Hindlimb muscle (tissue), 1 donor: ENCODE data around the gene BOD1L1. TPM values are rescaled to one million over a fixed set of nuclear protein-coding genes. Genes with fewer than 3 reads are reported as not detected.

Source experiments
- DNase-seq: peaks from one replicate; pipeline ENCODE4 v3.0.0-alpha.2; 2013
- polyA plus RNA-seq: library from polyadenylated mRNA; unstranded; fragments of 120-200 nt; gene quantifications from one replicate; pipeline ENCODE4 v1.2.1, GENCODE V29; 2013; ENCODE audit not compliant: insufficient read length

The BOD1L1 gene
- polyA plus RNA-seq: 28.8 TPM

GRCh38 chr4:13627606-13628311, at the start of gene BOD1L1:
Gene BOD1L1 (minus strand): TSS chr4:13627725. CDS start chr4:13627587, 138 bp downstream.
- DNase-seq: peak; percentile 96

- no peak for DNase-seq
Observed at GRCh38 chr4:13674971-13675370, 47.4 kb upstream of the BOD1L1 start.

- DNase-seq: no peak
Observed at GRCh38 chr4:13673167-13673566, 45.6 kb upstream of the BOD1L1 start.

- no peak for DNase-seq
Observed at GRCh38 chr4:13670456-13671160, 43.1 kb upstream of the BOD1L1 start.

GRCh38 chr4:13665701-13666660, 38.5 kb upstream of the BOD1L1 start:
- DNase-seq: no peak

GRCh38 chr4:13659341-13660070, 32.0 kb upstream of the BOD1L1 start:
- DNase-seq: no peak

- peak; percentile 59 for DNase-seq
Observed at GRCh38 chr4:13656569-13657405, 29.3 kb upstream of the BOD1L1 start.

GRCh38 chr4:13654162-13654797, 26.8 kb upstream of the BOD1L1 start:
- peak; percentile 69 for DNase-seq

GRCh38 chr4:13653766-13654161, 26.2 kb upstream of the BOD1L1 start:
- no peak for DNase-seq

GRCh38 chr4:13647031-13647430, 19.5 kb upstream of the BOD1L1 start:
- no peak for DNase-seq

- DNase-seq: no peak
Observed at GRCh38 chr4:13645075-13645474, 17.6 kb upstream of the BOD1L1 start.

GRCh38 chr4:13642170-13642950, 14.8 kb upstream of the BOD1L1 start:
- DNase-seq: no peak

- no peak for DNase-seq
Observed at GRCh38 chr4:13641084-13641483, 13.6 kb upstream of the BOD1L1 start.

GRCh38 chr4:13640149-13640940, 12.8 kb upstream of the BOD1L1 start:
- no peak for DNase-seq

GRCh38 chr4:13635286-13635799, 7.8 kb upstream of the BOD1L1 start:
- DNase-seq: no peak

GRCh38 chr4:13633671-13634070, 6.1 kb upstream of the BOD1L1 start:
- no peak for DNase-seq

GRCh38 chr4:13627178-13627605, 333 bp downstream of the BOD1L1 start:
- peak; percentile 11 for DNase-seq

- no peak for DNase-seq
Observed at GRCh38 chr4:13626492-13627177, 890 bp downstream of the BOD1L1 start.
